Epidermal melanocyte (primary cell): Measurements from ENCODE around the gene ADORA1.

ENCODE experiments used
- DNase-seq: peaks from one replicate; pipeline ENCODE4 v3.0.0; 2011; ENCODE audit warnings: low spot score; ENCODE audit not compliant: insufficient read length

ADORA1 gene

DNA sequence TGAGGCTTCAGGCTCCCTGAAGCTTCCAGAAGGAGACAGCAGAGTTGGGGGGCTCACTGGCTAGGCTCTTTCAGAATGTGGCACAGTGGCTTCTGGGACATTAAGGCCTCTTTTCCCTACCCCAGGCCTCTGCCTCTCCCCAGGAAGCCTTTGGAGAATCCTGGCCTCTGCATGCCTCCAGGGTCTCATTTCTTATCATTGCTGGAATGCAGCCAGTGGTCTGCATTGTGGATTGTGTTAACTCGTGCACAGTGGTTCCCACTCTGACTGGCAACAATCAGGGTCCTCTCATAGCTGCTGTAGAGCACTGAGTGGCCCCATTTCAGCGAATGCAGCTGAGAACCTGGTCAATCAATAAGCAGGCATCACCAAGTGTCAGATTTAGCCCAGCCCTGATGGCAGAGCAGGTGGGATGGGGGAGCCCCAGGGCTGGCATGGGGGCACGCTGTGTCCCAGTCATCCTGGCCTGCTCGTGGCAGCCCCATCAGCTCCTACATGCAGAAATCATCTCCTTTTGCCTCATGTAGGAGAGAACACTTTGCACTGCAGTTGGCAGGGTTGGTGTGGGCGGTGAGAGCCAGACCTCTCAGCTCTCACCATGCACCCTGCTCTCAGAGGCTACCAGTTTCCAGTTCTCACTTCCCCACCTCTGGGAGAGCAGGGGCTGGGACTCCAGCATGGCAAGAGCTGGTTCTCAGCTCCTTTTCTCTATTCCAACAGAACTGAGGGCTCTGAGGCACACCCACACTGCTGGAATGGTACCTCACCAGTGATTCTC is 13.4 kb downstream of the ADORA1 start:
- DNase-seq: no peak

GRCh38 chr1:203142124-203142523 is 14.6 kb downstream of the ADORA1 start:
- DNase-seq: no peak

- no peak for DNase-seq
These were observed 15.3 kb downstream of the ADORA1 start for GRCh38 chr1:203142684-203143408.

- DNase-seq: no peak
These were observed 16.1 kb downstream of the ADORA1 start for GRCh38 chr1:203143641-203144040.

DNA sequence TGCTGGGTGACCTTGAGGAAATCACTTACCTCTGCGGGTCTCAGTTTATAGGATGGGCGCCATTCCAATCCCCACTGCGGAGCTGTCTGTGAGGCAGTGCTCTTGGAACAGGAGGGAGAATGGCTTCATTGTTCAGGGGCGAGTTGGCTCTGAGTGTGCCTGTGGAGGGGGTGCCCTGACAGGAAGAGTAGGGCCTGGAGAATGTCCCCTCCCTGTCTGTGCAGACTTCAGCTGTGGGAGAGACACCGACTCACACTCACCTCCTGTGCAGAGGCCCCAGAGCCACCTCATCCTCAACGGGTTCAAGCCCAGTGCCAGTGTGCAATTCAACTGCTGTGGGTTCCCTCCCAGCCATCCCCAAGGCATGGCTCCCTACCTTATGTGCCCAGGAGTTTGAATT is 17.1 kb downstream of the ADORA1 start:
- peak; percentile 54 for DNase-seq

- DNase-seq: no peak
These were observed 18.0 kb downstream of the ADORA1 start for GRCh38 chr1:203145321-203146041.

GRCh38 chr1:203146042-203146369 is 18.5 kb downstream of the ADORA1 start:
- no peak for DNase-seq

DNA sequence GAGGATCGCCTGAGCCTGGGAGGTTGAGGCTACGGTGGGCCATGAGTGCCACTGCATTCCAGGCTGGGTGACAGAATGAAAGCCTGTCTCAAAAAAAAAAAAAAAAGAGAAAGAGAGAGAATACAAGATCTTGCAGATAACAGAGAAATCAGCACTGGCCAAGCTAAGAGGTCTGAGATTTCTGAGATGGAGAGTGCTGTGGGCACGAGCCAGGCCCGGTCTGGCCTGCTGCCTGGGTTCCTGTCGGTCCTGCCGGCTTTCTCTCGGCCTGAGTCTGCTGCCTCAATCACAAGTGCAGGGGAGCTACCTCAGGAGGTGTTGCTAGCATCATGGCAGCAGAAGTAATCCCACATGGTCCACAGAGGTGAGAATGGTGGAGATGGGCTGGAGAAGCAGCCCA is 19.0 kb downstream of the ADORA1 start:
- no peak for DNase-seq

DNA sequence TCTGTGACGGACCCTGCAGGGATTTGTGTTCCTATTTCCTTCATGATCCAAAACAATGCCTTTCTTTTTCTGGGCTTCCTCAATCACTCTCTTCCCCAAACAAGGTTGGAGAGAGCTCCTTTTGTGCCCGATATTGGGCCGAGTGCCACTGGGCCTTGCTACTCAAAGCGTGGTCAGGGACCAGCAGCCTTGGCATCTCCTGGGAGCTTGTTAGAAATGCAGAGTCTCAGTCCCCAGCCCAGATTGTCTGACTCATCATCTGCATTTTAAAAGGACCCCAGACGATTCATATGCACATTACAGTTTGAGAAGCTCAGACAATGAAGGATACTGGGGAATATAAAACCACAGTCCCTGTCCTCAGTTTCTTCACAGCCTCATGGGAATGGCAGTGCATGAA is 19.9 kb downstream of the ADORA1 start:
- no peak for DNase-seq

- no peak for DNase-seq
These were observed 20.6 kb downstream of the ADORA1 start for GRCh38 chr1:203148127-203148526.

GRCh38 chr1:203148579-203148978 is 21.1 kb downstream of the ADORA1 start:
- DNase-seq: no peak

GRCh38 chr1:203149188-203149840 is 21.8 kb downstream of the ADORA1 start:
- DNase-seq: no peak

- no peak for DNase-seq
These were observed 23.2 kb downstream of the ADORA1 start for GRCh38 chr1:203150511-203151297.

DNA sequence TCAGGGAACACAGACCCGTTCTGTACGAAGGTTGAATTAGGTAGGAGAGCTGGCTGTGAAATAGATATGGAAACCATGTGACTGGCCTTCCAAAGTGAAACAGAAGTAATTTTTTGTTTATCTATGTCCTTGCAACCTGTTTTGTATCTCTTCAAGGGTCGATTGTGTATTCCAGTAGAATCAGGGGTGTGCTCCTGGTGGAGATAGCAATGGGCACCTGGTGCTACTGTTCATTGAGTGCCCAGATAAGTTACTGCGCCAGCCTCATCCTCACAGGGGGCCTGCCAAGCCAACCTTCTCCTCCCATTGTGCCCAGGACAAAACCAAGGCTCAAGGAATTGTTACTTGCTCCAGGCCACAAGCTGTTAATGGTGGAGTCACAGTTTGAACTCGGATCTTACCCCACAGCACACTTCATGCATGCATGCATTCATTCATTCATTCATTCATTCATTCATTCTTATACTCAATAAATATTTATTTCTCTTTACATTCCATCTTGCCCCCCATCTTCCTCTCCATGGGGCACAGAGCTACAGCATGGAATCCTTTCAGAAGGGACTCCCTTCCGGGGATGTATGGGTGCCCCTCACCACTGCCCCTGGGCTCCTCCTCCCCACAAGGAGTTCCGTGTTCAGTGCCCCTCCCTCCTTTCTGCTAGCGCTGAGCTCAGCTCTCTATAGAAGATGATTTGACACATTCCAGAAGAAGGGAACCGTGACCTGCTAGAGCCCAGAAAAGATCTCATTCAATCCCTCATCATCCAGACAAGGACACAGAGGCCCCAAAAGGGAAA is 24.0 kb downstream of the ADORA1 start:
- DNase-seq: no peak

GRCh38 chr1:203152158-203153034 is 24.9 kb downstream of the ADORA1 start:
- no peak for DNase-seq

GRCh38 chr1:203153051-203153988 is 25.8 kb downstream of the ADORA1 start:
- no peak for DNase-seq

DNA sequence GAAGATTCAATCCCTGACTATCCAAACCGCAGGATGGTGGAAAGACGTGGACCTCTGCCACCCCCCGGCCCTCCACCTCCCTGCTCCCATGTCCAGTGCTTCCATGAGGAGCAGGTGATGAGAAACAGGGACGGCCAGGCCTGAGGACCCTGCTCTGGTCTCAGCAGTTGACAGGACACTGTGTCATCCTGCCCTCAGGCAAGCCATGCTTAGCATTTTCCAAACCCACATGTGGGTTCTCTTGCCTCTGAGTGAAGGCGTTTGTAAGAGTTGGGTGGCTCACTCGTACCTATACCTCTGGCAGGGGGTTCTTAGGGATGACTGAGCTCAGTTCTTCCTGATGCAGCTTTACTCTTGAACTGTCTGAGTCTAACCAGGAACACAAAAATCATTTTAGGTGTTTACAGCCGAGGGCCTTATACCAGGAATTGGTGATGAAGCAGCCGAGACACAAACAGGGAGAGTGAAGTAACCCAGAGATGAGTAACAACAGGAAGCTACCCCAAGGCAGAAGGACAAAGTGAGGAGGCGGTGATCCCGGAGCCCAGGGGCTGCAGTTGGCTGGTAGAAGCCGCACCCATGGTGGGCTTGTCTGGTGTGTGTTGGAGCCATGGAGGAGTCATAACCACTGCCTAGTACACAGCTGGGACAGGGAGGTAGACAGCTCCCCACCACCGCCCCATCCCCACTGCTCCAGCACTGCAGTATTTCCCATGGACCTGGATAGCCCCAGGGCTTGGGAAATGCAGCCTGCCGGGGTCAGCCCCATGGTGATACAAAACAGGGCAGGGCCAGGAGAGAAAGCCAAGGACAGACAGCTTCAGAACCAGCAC is 26.7 kb downstream of the ADORA1 start:
- no peak for DNase-seq
